Amygdala (tissue), 56 donors: ENCODE measurements around the gene FBXO44.

Experiments used
- DNase-seq, 56 donors: peaks; one replicate each; lab custom pipeline; 2025; lab: John Stamatoyannopoulos, UW

Gene FBXO44

DNA sequence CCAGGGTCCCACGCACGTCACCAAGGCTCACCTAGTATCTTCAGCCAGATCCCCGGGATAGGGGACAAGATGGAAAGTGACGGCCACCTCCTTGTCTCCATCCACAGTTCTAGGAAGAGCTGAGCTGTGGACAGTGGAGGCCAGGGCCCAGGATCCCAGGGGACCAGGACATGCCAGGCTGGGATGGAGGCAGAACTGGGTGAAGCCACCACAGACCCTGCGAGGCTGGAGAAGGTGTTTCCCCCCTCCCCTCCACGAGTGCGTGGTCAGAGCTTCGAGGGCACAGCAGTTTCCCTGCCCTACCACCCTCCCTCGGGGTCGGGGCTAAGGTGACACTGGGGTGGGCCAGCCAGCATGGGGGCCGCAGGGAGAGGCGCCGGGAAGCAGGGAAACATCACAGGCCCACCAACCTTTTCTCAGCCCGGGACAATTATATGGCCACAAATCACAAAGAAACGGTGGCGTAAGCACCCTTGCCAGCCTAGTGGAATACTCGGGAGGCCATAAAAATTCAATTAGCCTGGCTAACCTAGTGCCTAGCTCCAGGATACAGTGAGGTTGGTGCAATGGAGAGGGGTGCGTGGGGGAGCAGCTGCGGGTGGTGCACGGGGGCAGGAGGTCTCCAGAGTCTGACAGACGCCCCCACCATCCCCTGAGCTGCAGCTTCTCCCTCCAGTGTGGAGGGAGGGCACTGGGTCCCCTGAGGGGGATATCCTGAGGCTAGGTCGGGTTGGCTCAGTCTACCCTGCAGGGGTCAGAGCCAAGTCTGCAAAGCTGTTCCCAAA, 50.2 kb downstream of the FBXO44 start:
- DNase-seq: no peak

DNA sequence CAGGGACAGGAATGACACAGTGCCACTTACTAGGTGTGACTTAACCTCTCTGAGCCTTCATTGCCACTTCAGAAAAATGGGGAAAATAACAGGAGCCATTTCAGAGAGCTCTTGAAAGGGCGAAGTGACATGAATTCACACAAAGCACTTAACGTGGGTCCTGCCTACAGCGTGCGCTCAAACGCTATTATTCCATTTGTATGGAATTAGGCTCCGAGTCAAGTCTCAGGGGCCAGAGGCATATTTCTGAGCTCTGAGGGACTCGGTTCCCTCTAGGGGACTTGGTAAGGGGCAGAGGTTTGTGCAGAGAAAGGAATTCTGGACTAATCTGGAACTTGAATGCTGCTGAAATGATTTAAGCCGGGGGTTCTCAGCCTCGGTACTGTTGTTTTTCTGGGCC, 50.9 kb downstream of the FBXO44 start:
- DNase-seq: no peak

DNA sequence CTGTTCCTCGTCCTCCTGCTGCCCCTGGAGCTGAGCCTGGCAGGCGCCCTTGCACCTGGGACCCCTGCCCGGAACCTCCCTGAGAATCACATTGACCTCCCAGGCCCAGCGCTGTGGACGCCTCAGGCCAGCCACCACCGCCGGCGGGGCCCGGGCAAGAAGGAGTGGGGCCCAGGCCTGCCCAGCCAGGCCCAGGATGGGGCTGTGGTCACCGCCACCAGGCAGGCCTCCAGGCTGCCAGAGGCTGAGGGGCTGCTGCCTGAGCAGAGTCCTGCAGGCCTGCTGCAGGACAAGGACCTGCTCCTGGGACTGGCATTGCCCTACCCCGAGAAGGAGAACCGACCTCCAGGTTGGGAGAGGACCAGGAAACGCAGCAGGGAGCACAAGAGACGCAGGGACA, 51.6 kb downstream of the FBXO44 start:
- no peak for DNase-seq

DNA sequence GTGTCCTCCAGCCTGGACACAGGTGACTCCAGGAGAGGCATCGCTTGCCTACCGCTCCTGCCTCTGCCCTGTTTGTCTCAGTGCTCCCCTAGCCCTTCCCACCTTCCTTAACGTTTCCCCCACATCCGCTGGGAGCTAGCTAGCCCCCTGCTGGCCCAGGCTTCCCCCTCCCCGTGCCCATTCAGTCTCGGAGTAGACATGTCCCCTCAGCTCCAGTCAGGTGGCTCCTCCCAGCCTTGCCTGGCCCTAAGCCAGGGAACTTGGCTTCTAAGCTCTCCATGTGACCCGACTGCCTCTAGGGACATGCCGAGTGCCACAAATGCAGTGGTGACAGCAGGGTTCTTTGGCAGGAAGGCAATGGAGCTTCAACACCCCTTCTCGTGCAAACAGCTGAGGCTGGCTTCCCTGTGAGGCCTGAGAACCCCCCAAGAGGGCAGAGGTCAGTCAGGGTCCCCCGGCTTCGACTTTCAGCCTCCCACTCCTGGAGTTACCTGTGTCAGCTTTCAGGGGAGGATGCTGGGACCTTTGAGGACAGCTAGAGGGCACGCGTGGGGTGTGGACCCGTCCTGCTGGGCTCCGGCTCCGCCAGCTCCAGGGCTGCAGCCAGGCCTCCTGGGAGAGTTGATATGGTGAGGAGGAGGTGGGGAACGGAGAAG, 53.1 kb downstream of the FBXO44 start:
- peak in 14 of 56 donors; percentile 12 to 53 (median 30) for DNase-seq

DNA sequence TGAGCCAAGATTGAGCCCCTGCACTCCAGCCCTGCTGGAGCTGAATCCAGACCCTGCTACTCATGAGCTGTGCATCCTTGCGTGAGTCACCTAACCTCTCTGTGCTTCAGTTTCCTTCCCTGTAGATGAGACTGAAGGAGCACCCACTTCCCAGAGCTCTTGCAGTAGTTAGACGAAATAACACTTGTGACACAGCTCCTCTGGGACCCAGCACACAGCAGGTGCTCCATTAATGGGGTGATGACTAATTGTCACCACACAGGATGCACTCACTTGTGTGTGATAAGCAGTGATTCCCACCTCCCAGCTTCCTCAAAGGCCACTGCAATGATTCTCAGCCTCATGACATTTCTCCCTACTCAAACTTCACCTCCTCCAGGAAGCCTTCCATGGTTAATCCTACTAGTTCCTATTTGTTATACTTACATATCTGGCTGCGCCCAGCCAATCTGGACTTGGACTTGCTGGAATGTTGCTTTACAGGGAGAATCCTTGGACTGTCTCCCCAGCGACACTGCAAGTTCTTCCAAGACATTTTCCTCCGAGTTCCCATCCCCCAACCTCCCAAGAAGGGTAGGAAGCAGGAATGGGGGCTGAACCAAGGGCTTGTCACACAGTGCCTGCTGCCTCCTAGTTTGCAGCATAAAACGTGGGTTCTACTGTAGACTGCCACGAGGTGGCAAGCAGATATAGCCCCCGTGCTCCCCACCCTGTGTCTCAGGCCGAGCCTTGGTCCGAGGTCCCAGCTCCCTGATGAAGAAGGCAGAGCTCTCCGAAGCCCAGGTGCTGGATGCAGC, 54.1 kb downstream of the FBXO44 start:
- DNase-seq: no peak

DNA sequence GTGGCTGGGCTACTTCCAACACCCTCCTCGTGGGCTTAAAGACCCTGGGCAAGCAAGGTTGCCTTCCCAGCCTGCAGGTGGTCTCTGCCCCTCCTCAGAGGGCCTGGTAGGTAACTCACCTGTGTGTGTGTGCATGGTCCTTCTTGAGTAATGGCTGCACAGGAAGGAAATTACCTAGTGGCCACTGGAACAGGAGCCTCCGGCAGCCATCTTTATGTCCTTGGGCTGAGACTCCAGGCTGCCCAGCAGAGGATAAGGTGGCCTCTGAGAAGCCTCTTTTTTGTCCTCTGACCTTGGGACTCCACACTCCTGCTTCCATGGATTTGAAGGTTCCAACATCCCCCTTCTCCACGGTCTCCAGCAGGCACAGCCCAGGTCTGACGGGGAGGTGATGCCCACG, 56.8 kb downstream of the FBXO44 start:
- DNase-seq: no peak

DNA sequence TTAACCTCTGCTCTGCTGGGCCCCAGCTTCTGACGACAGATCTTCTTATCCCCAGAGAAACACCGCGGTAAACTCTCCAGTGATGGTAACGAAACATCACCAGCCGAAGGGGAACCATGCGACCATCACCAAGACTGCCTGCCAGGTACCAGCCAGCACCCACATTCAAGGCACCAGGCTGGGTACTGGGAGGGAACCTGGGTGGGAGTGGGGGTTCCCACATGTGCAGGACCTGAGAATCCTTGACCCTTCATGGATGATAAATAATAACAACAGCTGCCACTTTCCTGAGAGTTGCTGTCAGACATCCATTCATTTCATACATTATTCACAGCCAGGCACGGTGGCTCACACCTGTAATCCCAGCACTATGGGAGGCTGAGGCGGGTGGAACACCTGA, 57.6 kb downstream of the FBXO44 start:
- DNase-seq: no peak
